ENCODE measurements around the gene SETBP1.

SETBP1 gene

GRCh38 chr18:44957025-44957424 is 276.3 kb downstream of the SETBP1 start:
- Histone ChIP-seq H3K27me3 (ENCODE audit: control insufficient read depth in 3 of 3, insufficient read depth in 3 of 3, low read depth in 1 of 3, low read length in 3 of 3) (no peaks in the 10 kb centered on the region), H3K23ac (ENCODE audit: low read depth, low read length, poor library complexity) (no peak overlapping the region), H2AK5ac (ENCODE audit: low read depth, low read length) (no peak overlapping the region), H3K4ac (ENCODE audit: low read length) (no peak overlapping the region), H3K14ac (ENCODE audit: low read length) (no peak overlapping the region), H3K4me1 (ENCODE audit: control insufficient read depth in 2 of 2, insufficient read depth in 1 of 2, low read depth in 1 of 2, low read length in 2 of 2) (no peaks in the 10 kb centered on the region), H3K27ac (replicated peaks; ENCODE audit: low read length) (no peak overlapping the region), H2BK12ac (ENCODE audit: low read length) (no peak overlapping the region), H2BK120ac (ENCODE audit: low read depth, low read length) (no peak overlapping the region), H4K91ac (ENCODE audit: low read depth, low read length, poor library complexity) (no peak overlapping the region), H4K8ac (ENCODE audit: low read depth, low read length) (no peak overlapping the region), H3K4me2 (ENCODE audit: insufficient read depth, low read length, poor library complexity, severe bottlenecking) (no peak overlapping the region), H2BK5ac (ENCODE audit: low read length) (no peak overlapping the region), H2BK15ac (ENCODE audit: low read length) (no peak overlapping the region), H3K36me3 (replicated peaks in 1 of 2; ENCODE audit: control insufficient read depth in 2 of 2, insufficient read depth in 2 of 2, low read length in 2 of 2) (peaks cover 3 to 41% of the 10 kb centered on the region in 2 donors), H2AFZ (ENCODE audit: low read length) (no peak overlapping the region), H3K79me1 (ENCODE audit: low read depth, low read length) (no peaks in the 10 kb centered on the region), H3K9me3 (replicated peaks in 1 of 2; ENCODE audit: control insufficient read depth in 2 of 2, insufficient read depth in 1 of 2, low read depth in 1 of 2, low read length in 2 of 2) (no peaks in the 10 kb centered on the region), H3K18ac (ENCODE audit: low read length) (no peak overlapping the region), H3K4me3 (ENCODE audit: low read length in 2 of 2) (no peak overlapping the region), H3K9ac (ENCODE audit: low read depth, low read length, poor library complexity) (no peak overlapping the region)
- DNase-seq (ENCODE audit: low spot score) = no peak
- WGBS, 2 donors (ENCODE audit: extremely low coverage in 2 of 2, insufficient read length in 2 of 2, insufficient replicate concordance in 1 of 2) = no CpG with 5 or more reads among the region's 1 CpG

DNA sequence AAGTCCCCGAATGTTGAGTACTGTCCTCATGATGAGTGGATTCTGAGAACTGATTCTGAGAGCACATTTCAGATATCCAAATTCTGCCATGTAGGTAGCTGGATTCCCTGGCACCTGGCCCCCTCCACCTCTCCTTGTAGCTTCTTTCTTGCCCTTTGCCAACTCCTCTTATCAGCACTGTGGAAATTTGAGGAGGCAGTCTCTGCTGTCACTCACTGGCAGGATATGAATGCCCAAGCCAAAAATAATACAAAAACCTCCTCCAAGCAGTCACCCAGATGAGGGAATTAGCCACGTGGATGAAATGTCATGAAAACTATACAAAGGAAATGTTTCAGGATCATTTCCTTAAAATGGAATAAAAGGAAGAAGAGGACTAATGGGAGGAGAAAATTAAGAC is 276.8 kb downstream of the SETBP1 start:
- Histone ChIP-seq H4K8ac (ENCODE audit: low read depth, low read length) (no peak overlapping the region), H3K36me3 (replicated peaks in 1 of 2; ENCODE audit: control insufficient read depth in 2 of 2, insufficient read depth in 2 of 2, low read length in 2 of 2) (peaks cover under 1 to 36% of the 10 kb centered on the region in 2 donors), H2AFZ (ENCODE audit: low read length) (no peak overlapping the region), H2BK120ac (ENCODE audit: low read depth, low read length) (no peak overlapping the region), H3K23ac (ENCODE audit: low read depth, low read length, poor library complexity) (no peak overlapping the region), H2BK15ac (ENCODE audit: low read length) (no peak overlapping the region), H2BK12ac (ENCODE audit: low read length) (no peak overlapping the region), H3K27me3 (ENCODE audit: control insufficient read depth in 3 of 3, insufficient read depth in 3 of 3, low read depth in 1 of 3, low read length in 3 of 3) (no peaks in the 10 kb centered on the region), H2AK5ac (ENCODE audit: low read depth, low read length) (no peak overlapping the region), H3K4me1 (ENCODE audit: control insufficient read depth in 2 of 2, insufficient read depth in 1 of 2, low read depth in 1 of 2, low read length in 2 of 2) (no peaks in the 10 kb centered on the region), H3K4ac (ENCODE audit: low read length) (no peak overlapping the region), H3K27ac (replicated peaks; ENCODE audit: low read length) (no peak overlapping the region), H2BK5ac (ENCODE audit: low read length) (no peak overlapping the region), H3K18ac (ENCODE audit: low read length) (no peak overlapping the region), H4K91ac (ENCODE audit: low read depth, low read length, poor library complexity) (no peak overlapping the region), H3K79me1 (ENCODE audit: low read depth, low read length) (no peaks in the 10 kb centered on the region), H3K4me2 (ENCODE audit: insufficient read depth, low read length, poor library complexity, severe bottlenecking) (no peak overlapping the region), H3K4me3 (ENCODE audit: low read length in 2 of 2) (no peak overlapping the region), H3K9me3 (replicated peaks in 1 of 2; ENCODE audit: control insufficient read depth in 2 of 2, insufficient read depth in 1 of 2, low read depth in 1 of 2, low read length in 2 of 2) (no peaks in the 10 kb centered on the region), H3K14ac (ENCODE audit: low read length) (no peak overlapping the region), H3K9ac (ENCODE audit: low read depth, low read length, poor library complexity) (no peak overlapping the region)
- WGBS, 2 donors (ENCODE audit: extremely low coverage in 2 of 2, insufficient read length in 2 of 2, insufficient replicate concordance in 1 of 2) = no CpG with 5 or more reads among the region's 2 CpGs
- no peak for DNase-seq (ENCODE audit: low spot score)

DNA sequence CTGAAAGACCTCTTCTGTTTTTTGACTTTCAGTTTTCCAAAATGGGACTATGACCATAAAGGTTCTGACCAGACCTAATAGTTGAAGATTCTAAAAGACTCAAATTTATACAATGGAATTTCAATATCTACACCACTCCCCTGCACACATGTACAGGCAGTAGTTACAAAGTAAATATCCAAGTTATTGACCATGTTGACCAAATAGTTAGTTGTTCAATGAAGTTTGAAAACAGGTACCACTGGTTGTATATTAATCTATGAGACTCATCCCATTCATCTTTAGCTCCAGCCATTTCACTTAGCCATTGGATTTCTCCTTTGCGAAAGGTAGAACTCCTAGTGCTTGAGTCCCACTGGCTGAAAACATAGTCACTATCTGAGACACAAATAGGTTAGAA is 277.4 kb downstream of the SETBP1 start:
- H3K18ac ChIP-seq (ENCODE audit: low read length) = no peak overlapping the region

GRCh38 chr18:44958455-44958854 is 277.8 kb downstream of the SETBP1 start:
- Histone ChIP-seq H2BK5ac (ENCODE audit: low read length) (no peak overlapping the region), H3K9ac (ENCODE audit: low read depth, low read length, poor library complexity) (no peak overlapping the region), H3K27me3 (ENCODE audit: control insufficient read depth in 3 of 3, insufficient read depth in 3 of 3, low read depth in 1 of 3, low read length in 3 of 3) (no peaks in the 10 kb centered on the region), H3K23ac (ENCODE audit: low read depth, low read length, poor library complexity) (no peak overlapping the region), H3K4me2 (ENCODE audit: insufficient read depth, low read length, poor library complexity, severe bottlenecking) (no peak overlapping the region), H3K4me1 (ENCODE audit: control insufficient read depth in 2 of 2, insufficient read depth in 1 of 2, low read depth in 1 of 2, low read length in 2 of 2) (no peaks in the 10 kb centered on the region), H2BK12ac (ENCODE audit: low read length) (no peak overlapping the region), H3K9me3 (replicated peaks in 1 of 2; ENCODE audit: control insufficient read depth in 2 of 2, insufficient read depth in 1 of 2, low read depth in 1 of 2, low read length in 2 of 2) (no peaks in the 10 kb centered on the region), H3K14ac (ENCODE audit: low read length) (no peak overlapping the region), H3K18ac (ENCODE audit: low read length) (no peak overlapping the region), H3K36me3 (replicated peaks in 1 of 2; ENCODE audit: control insufficient read depth in 2 of 2, insufficient read depth in 2 of 2, low read length in 2 of 2) (peaks cover 0 to 28% of the 10 kb centered on the region in 2 donors), H2BK15ac (ENCODE audit: low read length) (no peak overlapping the region), H4K8ac (ENCODE audit: low read depth, low read length) (no peak overlapping the region), H4K91ac (ENCODE audit: low read depth, low read length, poor library complexity) (no peak overlapping the region), H3K4me3 (ENCODE audit: low read length in 2 of 2) (no peak overlapping the region), H3K79me1 (ENCODE audit: low read depth, low read length) (no peaks in the 10 kb centered on the region), H3K27ac (replicated peaks; ENCODE audit: low read length) (no peak overlapping the region), H2AFZ (ENCODE audit: low read length) (no peak overlapping the region), H3K4ac (ENCODE audit: low read length) (no peak overlapping the region), H2AK5ac (ENCODE audit: low read depth, low read length) (no peak overlapping the region), H2BK120ac (ENCODE audit: low read depth, low read length) (no peak overlapping the region)
- DNase-seq (ENCODE audit: low spot score) = no peak

More for the DNA sequence above, 277.4 kb downstream of the SETBP1 start:
- Histone ChIP-seq H3K27me3 (ENCODE audit: control insufficient read depth in 3 of 3, insufficient read depth in 3 of 3, low read depth in 1 of 3, low read length in 3 of 3) (no peaks in the 10 kb centered on the region), H3K4me3 (ENCODE audit: low read length in 2 of 2) (no peak overlapping the region), H2BK12ac (ENCODE audit: low read length) (no peak overlapping the region), H2BK15ac (ENCODE audit: low read length) (no peak overlapping the region), H3K79me1 (ENCODE audit: low read depth, low read length) (no peaks in the 10 kb centered on the region), H3K27ac (replicated peaks; ENCODE audit: low read length) (no peak overlapping the region), H2AFZ (ENCODE audit: low read length) (no peak overlapping the region), H3K36me3 (replicated peaks in 1 of 2; ENCODE audit: control insufficient read depth in 2 of 2, insufficient read depth in 2 of 2, low read length in 2 of 2) (peaks cover 0 to 30% of the 10 kb centered on the region in 2 donors), H3K9ac (ENCODE audit: low read depth, low read length, poor library complexity) (no peak overlapping the region), H4K91ac (ENCODE audit: low read depth, low read length, poor library complexity) (no peak overlapping the region), H3K23ac (ENCODE audit: low read depth, low read length, poor library complexity) (no peak overlapping the region), H2AK5ac (ENCODE audit: low read depth, low read length) (no peak overlapping the region), H3K4ac (ENCODE audit: low read length) (no peak overlapping the region), H2BK5ac (ENCODE audit: low read length) (no peak overlapping the region), H2BK120ac (ENCODE audit: low read depth, low read length) (no peak overlapping the region), H3K14ac (ENCODE audit: low read length) (no peak overlapping the region), H3K4me1 (ENCODE audit: control insufficient read depth in 2 of 2, insufficient read depth in 1 of 2, low read depth in 1 of 2, low read length in 2 of 2) (no peaks in the 10 kb centered on the region), H4K8ac (ENCODE audit: low read depth, low read length) (no peak overlapping the region), H3K4me2 (ENCODE audit: insufficient read depth, low read length, poor library complexity, severe bottlenecking) (no peak overlapping the region), H3K9me3 (replicated peaks in 1 of 2; ENCODE audit: control insufficient read depth in 2 of 2, insufficient read depth in 1 of 2, low read depth in 1 of 2, low read length in 2 of 2) (no peaks in the 10 kb centered on the region)
- no CpG with 5 or more reads among the region's 1 CpG for WGBS, 2 donors (ENCODE audit: extremely low coverage in 2 of 2, insufficient read length in 2 of 2, insufficient replicate concordance in 1 of 2)
- no peak for DNase-seq (ENCODE audit: low spot score)

Measured in neuronal stem cell (in vitro differentiated cells).